ENCODE data around the gene IFRD2. TPM values are rescaled to one million over a fixed set of nuclear protein-coding genes. Genes with fewer than 3 reads are reported as not detected.
A peak's percentile ranks its signal among the peaks of the same experiment; 100 is the strongest.
"Not testable (repeated sequence)": the region's sequence is repeated elsewhere in the genome, so short reads cannot be mapped to it uniquely, and the experiment has no call there.

Gene IFRD2
- total RNA-seq, 1 donor from 2014 or later = 233 TPM

DNA sequence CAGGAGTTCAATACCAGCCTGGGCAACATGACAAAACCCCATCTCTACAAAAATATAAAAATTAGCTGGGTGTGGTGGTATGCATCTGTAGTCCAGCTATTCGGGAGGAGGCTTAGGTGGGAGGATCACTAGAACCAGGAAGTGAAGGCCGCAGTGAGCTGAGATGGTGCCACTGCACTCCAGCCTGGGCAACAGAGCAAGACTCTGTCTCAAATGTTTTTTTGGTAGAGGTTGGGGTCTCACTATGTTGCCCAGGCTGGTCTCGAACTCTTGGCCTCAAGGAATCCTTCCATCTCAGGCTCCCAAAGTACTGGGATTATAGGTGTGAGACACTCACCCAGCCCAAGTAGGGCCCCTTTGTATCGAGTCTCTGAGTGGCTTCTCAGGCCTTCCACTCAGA is 1.9 kb upstream of the IFRD2 start:
- no peak for DNase-seq
- H3K27me3 Mint-ChIP-seq = no peaks in the 10 kb centered on the region
- no peak overlapping the region for H3K4me3 Mint-ChIP-seq
- intact Hi-C loops (cut with micrococcal nuclease) = loop anchor here (10.0 kb wide), 1 partner anchor 619 kb away; the partner anchor contains the start of gene APEH
- H3K36me3 Mint-ChIP-seq (ENCODE audit: low read depth) = peaks cover 22% of the 10 kb centered on the region
- H3K9me3 Mint-ChIP-seq = no peaks in the 10 kb centered on the region
- H3K27ac Mint-ChIP-seq = no peak overlapping the region
- H3K4me1 Mint-ChIP-seq = peaks cover 19% of the 10 kb centered on the region

- intact Hi-C loops (cut with micrococcal nuclease) = loop anchor here (10.0 kb wide), 1 partner anchor 618 kb away; the partner anchor contains the start of gene APEH
- DNase-seq = no peak
- no peaks in the 10 kb centered on the region for H3K9me3 Mint-ChIP-seq
Observed at GRCh38 chr3:50293079-50293801, 1.0 kb upstream of the IFRD2 start.

DNA sequence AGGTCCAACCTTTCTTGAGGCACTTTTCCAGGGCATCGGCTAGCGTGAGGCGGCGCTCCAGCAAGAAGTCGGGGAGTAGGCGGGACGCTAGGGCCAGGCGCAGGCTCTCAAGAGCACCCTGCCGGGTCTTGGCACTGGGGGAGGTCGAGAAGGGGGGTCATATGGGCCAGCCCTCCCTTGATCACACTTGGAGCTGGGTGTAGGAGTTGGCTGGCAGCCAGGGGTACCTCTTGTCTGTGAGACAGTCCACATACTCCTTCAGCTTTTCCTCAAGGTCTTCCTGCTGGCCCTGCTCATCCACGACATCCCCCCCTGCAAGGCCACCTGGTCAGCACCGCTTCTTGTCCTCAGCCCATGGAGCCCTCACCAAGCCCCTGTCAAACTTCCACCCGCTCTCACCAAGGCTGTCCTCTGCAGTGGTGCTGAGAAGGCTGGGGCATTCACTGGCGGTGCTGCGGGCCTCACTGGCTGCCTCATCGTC is 2.0 kb downstream of the IFRD2 start:
- H3K9me3 Mint-ChIP-seq = no peaks in the 10 kb centered on the region
- peak; percentile 59 for DNase-seq
- H3K27me3 Mint-ChIP-seq = no peaks in the 10 kb centered on the region
- H3K36me3 Mint-ChIP-seq (ENCODE audit: low read depth) = peaks cover 40% of the 10 kb centered on the region
- peak overlapping the region; percentile 94 for H3K4me3 Mint-ChIP-seq
- no peak overlapping the region for H3K27ac Mint-ChIP-seq
- intact Hi-C loops (cut with micrococcal nuclease) = loop anchor here (10.0 kb wide), 1 partner anchor 615 kb away; the partner anchor contains the start of gene APEH
- peaks cover 14% of the 10 kb centered on the region for H3K4me1 Mint-ChIP-seq

More at GRCh38 chr3:50293079-50293801, 1.0 kb upstream of the IFRD2 start:
- H3K4me3 Mint-ChIP-seq = peak overlapping the region; percentile 94
- H3K4me1 Mint-ChIP-seq = peaks cover 16% of the 10 kb centered on the region
- peak overlapping the region; percentile 96 for H3K27ac Mint-ChIP-seq
- H3K27me3 Mint-ChIP-seq = no peaks in the 10 kb centered on the region
- H3K36me3 Mint-ChIP-seq (ENCODE audit: low read depth) = peaks cover 28% of the 10 kb centered on the region

DNA sequence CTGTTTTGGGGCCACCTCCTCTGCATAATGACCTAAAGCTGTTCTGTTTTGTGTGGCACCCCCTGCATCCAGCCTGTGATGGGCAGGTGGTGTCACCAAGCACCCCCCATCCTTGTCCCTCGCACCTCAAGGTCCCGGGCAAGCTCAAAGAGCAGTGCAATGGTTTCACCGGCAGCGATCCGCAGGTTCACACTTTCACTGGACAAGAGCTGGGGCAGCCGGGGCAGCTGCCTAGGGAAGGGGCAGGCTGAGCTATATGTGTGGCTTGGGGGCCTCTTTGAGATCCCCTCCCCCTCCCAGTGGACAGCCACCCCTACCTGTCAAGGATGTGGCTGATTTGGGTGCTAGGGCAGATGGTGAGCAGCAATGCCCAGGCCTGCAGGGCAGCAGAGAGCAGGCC is 3.1 kb downstream of the IFRD2 start:
- intact Hi-C loops (cut with micrococcal nuclease) = no loop called here
- no peaks in the 10 kb centered on the region for H3K27me3 Mint-ChIP-seq
- no peaks in the 10 kb centered on the region for H3K9me3 Mint-ChIP-seq
- no peak for DNase-seq
- no peak overlapping the region for H3K27ac Mint-ChIP-seq
- H3K4me3 Mint-ChIP-seq = peak overlapping the region; percentile 15
- peaks cover 14% of the 10 kb centered on the region for H3K4me1 Mint-ChIP-seq
- H3K36me3 Mint-ChIP-seq (ENCODE audit: low read depth) = peaks cover 42% of the 10 kb centered on the region

GRCh38 chr3:50288387-50289007 is 3.7 kb downstream of the IFRD2 start:
- Mint-ChIP-seq H3K27ac (no peak overlapping the region), H3K36me3 (ENCODE audit: low read depth) (peaks cover 42% of the 10 kb centered on the region), H3K4me3 (no peak overlapping the region), H3K9me3 (no peaks in the 10 kb centered on the region), H3K4me1 (peaks cover 14% of the 10 kb centered on the region), H3K27me3 (no peaks in the 10 kb centered on the region)
- intact Hi-C loops (cut with micrococcal nuclease) = no loop called here
- DNase-seq = peak; percentile 55

GRCh38 chr3:50287262-50287661 is 5.0 kb downstream of the IFRD2 start:
- intact Hi-C loops (cut with micrococcal nuclease) = no loop called here
- Mint-ChIP-seq H3K4me1 (peaks cover 7% of the 10 kb centered on the region), H3K27me3 (no peaks in the 10 kb centered on the region), H3K4me3 (no peak overlapping the region), H3K27ac (no peak overlapping the region), H3K9me3 (no peaks in the 10 kb centered on the region), H3K36me3 (ENCODE audit: low read depth) (peaks cover 42% of the 10 kb centered on the region)
- DNase-seq = no peak

- Mint-ChIP-seq H3K4me1 (peaks cover 7% of the 10 kb centered on the region), H3K36me3 (ENCODE audit: low read depth) (peaks cover 42% of the 10 kb centered on the region), H3K4me3 (no peak overlapping the region), H3K27me3 (no peaks in the 10 kb centered on the region), H3K27ac (no peak overlapping the region), H3K9me3 (no peaks in the 10 kb centered on the region)
- intact Hi-C loops (cut with micrococcal nuclease) = no loop called here
- no peak for DNase-seq
Observed at GRCh38 chr3:50286322-50287227, 5.7 kb downstream of the IFRD2 start.

DNA sequence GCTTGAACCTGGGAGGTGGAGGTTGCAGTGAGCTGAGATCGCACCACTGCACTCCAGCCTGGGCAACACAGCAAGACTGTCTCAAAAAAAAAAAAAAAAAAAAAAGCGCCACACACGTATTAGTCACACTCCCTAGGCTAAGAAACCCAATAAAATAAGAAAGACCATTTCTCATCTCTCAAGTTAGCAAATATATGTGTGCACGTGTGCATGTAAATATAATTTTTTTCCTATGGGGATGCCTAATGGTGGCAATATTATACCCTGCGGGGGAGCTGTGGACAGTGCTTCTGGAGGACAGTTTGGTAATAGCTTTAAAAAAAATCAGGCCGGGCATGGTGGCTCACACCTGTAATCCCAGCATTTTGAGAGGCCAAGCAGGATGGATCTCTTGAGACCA is 8.1 kb downstream of the IFRD2 start:
- H3K27me3 Mint-ChIP-seq; H3K9me3 Mint-ChIP-seq; H3K4me1 Mint-ChIP-seq; DNase-seq; intact Hi-C loops (cut with micrococcal nuclease); H3K4me3 Mint-ChIP-seq; H3K27ac Mint-ChIP-seq: not testable (repeated sequence)
- peaks cover 23% of the 10 kb centered on the region for H3K36me3 Mint-ChIP-seq (ENCODE audit: low read depth)

- H3K36me3 Mint-ChIP-seq (ENCODE audit: low read depth) = peaks cover under 1% of the 10 kb centered on the region
- no peak for DNase-seq
- intact Hi-C loops (cut with micrococcal nuclease) = no loop called here
- H3K9me3 Mint-ChIP-seq = no peaks in the 10 kb centered on the region
- peaks cover 11% of the 10 kb centered on the region for H3K4me1 Mint-ChIP-seq
- H3K4me3 Mint-ChIP-seq = no peak overlapping the region
- H3K27ac Mint-ChIP-seq = no peak overlapping the region
- H3K27me3 Mint-ChIP-seq = peaks cover 28% of the 10 kb centered on the region
Observed at GRCh38 chr3:50279255-50280016, 12.8 kb downstream of the IFRD2 start.

- Mint-ChIP-seq H3K4me1 (peaks cover 15% of the 10 kb centered on the region), H3K4me3 (no peak within 1 kb of the TSS), H3K27me3 (peaks cover 34% of the 10 kb centered on the region), H3K27ac (no peak within 1 kb of the TSS), H3K36me3 (ENCODE audit: low read depth) (no peaks in the 10 kb centered on the region), H3K9me3 (no peaks in the 10 kb centered on the region)
- intact Hi-C loops (cut with micrococcal nuclease) = no loop called here
- DNase-seq = no peak
Observed at GRCh38 chr3:50278880-50279224, 13.4 kb downstream of the IFRD2 start, which contains the start of gene LSMEM2. LSMEM2 (plus strand) TSS chr3:50279087; CDS start chr3:50279114, 27 bp downstream.

- intact Hi-C loops (cut with micrococcal nuclease) = no loop called here
- Mint-ChIP-seq H3K9me3 (no peaks in the 10 kb centered on the region), H3K27me3 (peaks cover 34% of the 10 kb centered on the region), H3K36me3 (ENCODE audit: low read depth) (no peaks in the 10 kb centered on the region), H3K4me3 (no peak overlapping the region), H3K4me1 (peaks cover 16% of the 10 kb centered on the region), H3K27ac (no peak overlapping the region)
- no peak for DNase-seq
Observed at GRCh38 chr3:50278123-50278879, 13.9 kb downstream of the IFRD2 start.

GRCh38 chr3:50276762-50277101 is 15.5 kb downstream of the IFRD2 start:
- Mint-ChIP-seq H3K4me3 (no peak overlapping the region), H3K4me1 (peaks cover 24% of the 10 kb centered on the region), H3K27me3 (peaks cover 39% of the 10 kb centered on the region), H3K27ac (no peak overlapping the region), H3K9me3 (no peaks in the 10 kb centered on the region), H3K36me3 (ENCODE audit: low read depth) (no peaks in the 10 kb centered on the region)
- DNase-seq = no peak
- intact Hi-C loops (cut with micrococcal nuclease) = no loop called here

All from activated CD4-positive, alpha-beta T cell treated with anti-CD3 and anti-CD28 coated beads, Interleukin-2, amount 10 ng/mL, durations not matched to agents 24 days and 14 days (primary cell).